ENCODE data around the gene MRAP. TPM values are rescaled to one million over a fixed set of nuclear protein-coding genes. Genes with fewer than 3 reads are reported as not detected.
"Not testable (repeated sequence)": the region's sequence is repeated elsewhere in the genome, so short reads cannot be mapped to it uniquely, and the experiment has no call there.

Gene MRAP
- total RNA-seq, 4 donors from 2014 or later, result not detected

GRCh38 chr21:32261929-32262328, 36.7 kb upstream of the MRAP start:
- DNase-seq (ENCODE audit: extremely low spot score), result no peak
- intact Hi-C loops (cut with DNase I), result no loop called here

DNA sequence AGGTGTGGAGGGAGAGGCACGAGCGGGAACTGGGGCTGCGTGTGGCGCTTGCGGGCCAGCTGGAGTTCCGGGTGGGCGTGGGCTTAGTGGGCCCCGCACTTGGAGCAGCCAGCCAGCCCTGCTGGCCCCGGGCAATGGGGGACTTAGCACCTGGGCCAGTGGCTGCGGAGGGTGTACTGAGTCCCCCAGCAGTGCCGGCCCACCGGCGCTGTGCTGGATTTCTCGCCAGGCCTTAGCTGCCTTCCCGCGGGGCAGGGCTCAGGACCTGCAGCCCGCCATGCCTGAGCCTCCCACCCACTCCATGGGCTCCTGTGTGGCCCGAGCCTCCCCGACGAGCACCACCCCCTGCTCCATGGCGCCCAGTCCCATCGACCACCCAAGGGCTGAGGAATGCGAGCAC, 33.3 kb upstream of the MRAP start:
- H3K4me3 ChIP-seq; H3K27ac ChIP-seq (replicated peaks in 1 of 4); H3K9me3 ChIP-seq; DNase-seq (ENCODE audit: extremely low spot score); H3K27me3 ChIP-seq; H3K4me1 ChIP-seq; intact Hi-C loops (cut with DNase I): not testable (repeated sequence)
- 100% methylated on average over 1 of the region's 23 CpGs for WGBS
- H3K36me3 ChIP-seq, result peaks cover 0 to 37% (median 24%) of the 10 kb centered on the region in 4 donors

More at GRCh38 chr21:32261929-32262328, 36.7 kb upstream of the MRAP start:
- 89% methylated on average over 5 of the region's 5 CpGs for WGBS
- Histone ChIP-seq H3K36me3 (peaks cover 0 to 7% (median 5%) of the 10 kb centered on the region in 4 donors), H3K4me3 (no peak overlapping the region), H3K4me1 (peaks cover 9 to 17% (median 14%) of the 10 kb centered on the region in 4 donors), H3K9me3 (no peaks in the 10 kb centered on the region), H3K27me3 (no peaks in the 10 kb centered on the region), H3K27ac (replicated peaks in 1 of 4) (no peak overlapping the region)
- TF ChIP-seq POLR2A (IDR thresholded peaks at IDR 0.05; ENCODE audit: low read depth) (no peak), POLR2AphosphoS5 (IDR thresholded peaks at IDR 0.05) (no peak), CTCF (IDR thresholded peaks at IDR 0.05) (no peak), EP300 (IDR thresholded peaks at IDR 0.05) (no peak)

GRCh38 chr21:32270748-32271147, 27.9 kb upstream of the MRAP start:
- 71% methylated on average over 4 of the region's 4 CpGs for WGBS
- intact Hi-C loops (cut with DNase I), result loop anchor here (10.0 kb wide), 1 partner anchor 606 kb away; no protein-coding TSS in a partner anchor
- Histone ChIP-seq H3K4me3 (no peak overlapping the region), H3K36me3 (peaks cover 0 to 58% (median 32%) of the 10 kb centered on the region in 4 donors), H3K4me1 (no peaks in the 10 kb centered on the region), H3K9me3 (no peaks in the 10 kb centered on the region), H3K27ac (replicated peaks in 1 of 4) (no peak overlapping the region), H3K27me3 (no peaks in the 10 kb centered on the region)
- TF ChIP-seq CTCF (IDR thresholded peaks at IDR 0.05), result no peak
- no peak for TF ChIP-seq POLR2AphosphoS5 (IDR thresholded peaks at IDR 0.05)
- TF ChIP-seq POLR2A (IDR thresholded peaks at IDR 0.05; ENCODE audit: low read depth), result no peak
- TF ChIP-seq EP300 (IDR thresholded peaks at IDR 0.05), result no peak
- peak; percentile 53 for DNase-seq (ENCODE audit: extremely low spot score)

- H3K4me3 ChIP-seq, result no peak overlapping the region
- no peak overlapping the region for H3K27ac ChIP-seq (replicated peaks in 1 of 4)
- DNase-seq (ENCODE audit: extremely low spot score), result peak; percentile 17
- intact Hi-C loops (cut with DNase I), result loop anchor here (10.0 kb wide), 1 partner anchor 612 kb away; no protein-coding TSS in a partner anchor
- TF ChIP-seq CTCF (IDR thresholded peaks at IDR 0.05), result no peak
- TF ChIP-seq EP300 (IDR thresholded peaks at IDR 0.05), result no peak
- H3K9me3 ChIP-seq, result no peaks in the 10 kb centered on the region
- H3K27me3 ChIP-seq, result no peaks in the 10 kb centered on the region
- WGBS, result 97% methylated on average over 4 of the region's 4 CpGs
- H3K36me3 ChIP-seq, result peaks cover 0 to 19% (median 9%) of the 10 kb centered on the region in 4 donors
- peaks cover 16 to 24% (median 22%) of the 10 kb centered on the region in 4 donors for H3K4me1 ChIP-seq
These were observed 22.0 kb upstream of the MRAP start for GRCh38 chr21:32276671-32277070.

GRCh38 chr21:32278103-32278502, 20.6 kb upstream of the MRAP start:
- H3K9me3 ChIP-seq, result no peaks in the 10 kb centered on the region
- peak; percentile 21 for DNase-seq (ENCODE audit: extremely low spot score)
- H3K27me3 ChIP-seq, result no peaks in the 10 kb centered on the region
- 6% methylated on average over 9 of the region's 9 CpGs for WGBS
- peak overlapping the region; percentile 75 to 84 (median 82) for H3K4me3 ChIP-seq
- H3K36me3 ChIP-seq, result peaks cover 0 to 8% (median 3%) of the 10 kb centered on the region in 4 donors
- H3K4me1 ChIP-seq, result peaks cover 16 to 24% (median 22%) of the 10 kb centered on the region in 4 donors
- TF ChIP-seq CTCF (IDR thresholded peaks at IDR 0.05) (no peak), EP300 (IDR thresholded peaks at IDR 0.05) (no peak), POLR2AphosphoS5 (IDR thresholded peaks at IDR 0.05) (no peak), POLR2A (IDR thresholded peaks at IDR 0.05; ENCODE audit: low read depth) (no peak)
- intact Hi-C loops (cut with DNase I), result loop anchor here (10.0 kb wide), 1 partner anchor 613 kb away; no protein-coding TSS in a partner anchor
- H3K27ac ChIP-seq (replicated peaks in 1 of 4), result no peak overlapping the region
